HG03432 (cell line): ENCODE data around the gene PAWR.
A peak's percentile ranks its signal among the peaks of the same experiment; 100 is the strongest.

Experiments
- ATAC-seq: cut with Tn5 transposase; IDR thresholded peaks from one replicate; pipeline ENCODE4 v1.9.1; 2021; ENCODE audit warnings: mild to moderate bottlenecking, moderate library complexity; ENCODE audit not compliant: unreplicated experiment

The PAWR gene

GRCh38 chr12:79690638-79691510, at the start of gene PAWR:
PAWR (minus strand) TSS chr12:79690964; CDS start chr12:79690244, 720 bp downstream.
- ATAC-seq: peak; percentile 67

- peak; percentile 93 for ATAC-seq
Observed at GRCh38 chr12:79737875-79738718, 47.3 kb upstream of the PAWR start.

- no peak for ATAC-seq
Observed at GRCh38 chr12:79732638-79733037, 41.9 kb upstream of the PAWR start.

DNA sequence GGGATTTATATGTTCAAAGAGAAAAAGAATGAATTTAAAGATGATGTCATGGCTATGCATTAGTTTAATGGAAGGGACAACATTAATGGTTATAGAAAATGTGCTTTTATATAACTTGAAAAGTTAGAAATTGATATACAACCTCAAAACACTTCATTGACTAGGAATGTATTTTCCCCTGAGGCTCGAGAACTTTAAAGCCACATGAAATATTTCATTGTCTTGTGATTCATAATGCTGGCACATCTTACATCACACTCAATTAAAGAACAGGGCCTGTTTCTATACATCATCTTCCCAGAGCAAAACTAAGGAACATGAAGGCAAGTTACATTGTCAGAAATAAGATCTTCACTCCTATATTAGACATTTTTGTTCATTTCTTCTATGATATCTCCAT, 35.2 kb upstream of the PAWR start:
- no peak for ATAC-seq

DNA sequence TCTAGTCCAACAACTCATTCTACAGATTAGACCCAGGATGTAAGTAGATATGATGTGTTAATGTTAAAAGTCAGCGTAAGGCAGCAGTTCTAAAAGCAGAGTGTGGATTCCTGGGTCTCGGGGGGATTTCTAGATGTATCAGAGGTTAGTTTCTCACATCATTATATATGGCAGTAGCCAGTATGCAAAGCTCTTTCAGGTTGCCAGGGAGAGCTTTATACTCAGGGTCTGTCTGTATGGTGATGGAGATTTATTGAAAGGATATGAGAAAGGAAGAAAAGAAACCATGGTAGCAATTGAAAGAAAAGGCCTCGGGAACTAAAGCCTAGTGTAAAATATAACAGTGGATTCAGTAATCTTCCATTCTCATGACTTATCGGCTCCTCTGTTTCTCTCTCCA, 26.2 kb upstream of the PAWR start:
- no peak for ATAC-seq

GRCh38 chr12:79715308-79715707, 24.5 kb upstream of the PAWR start:
- ATAC-seq: no peak

DNA sequence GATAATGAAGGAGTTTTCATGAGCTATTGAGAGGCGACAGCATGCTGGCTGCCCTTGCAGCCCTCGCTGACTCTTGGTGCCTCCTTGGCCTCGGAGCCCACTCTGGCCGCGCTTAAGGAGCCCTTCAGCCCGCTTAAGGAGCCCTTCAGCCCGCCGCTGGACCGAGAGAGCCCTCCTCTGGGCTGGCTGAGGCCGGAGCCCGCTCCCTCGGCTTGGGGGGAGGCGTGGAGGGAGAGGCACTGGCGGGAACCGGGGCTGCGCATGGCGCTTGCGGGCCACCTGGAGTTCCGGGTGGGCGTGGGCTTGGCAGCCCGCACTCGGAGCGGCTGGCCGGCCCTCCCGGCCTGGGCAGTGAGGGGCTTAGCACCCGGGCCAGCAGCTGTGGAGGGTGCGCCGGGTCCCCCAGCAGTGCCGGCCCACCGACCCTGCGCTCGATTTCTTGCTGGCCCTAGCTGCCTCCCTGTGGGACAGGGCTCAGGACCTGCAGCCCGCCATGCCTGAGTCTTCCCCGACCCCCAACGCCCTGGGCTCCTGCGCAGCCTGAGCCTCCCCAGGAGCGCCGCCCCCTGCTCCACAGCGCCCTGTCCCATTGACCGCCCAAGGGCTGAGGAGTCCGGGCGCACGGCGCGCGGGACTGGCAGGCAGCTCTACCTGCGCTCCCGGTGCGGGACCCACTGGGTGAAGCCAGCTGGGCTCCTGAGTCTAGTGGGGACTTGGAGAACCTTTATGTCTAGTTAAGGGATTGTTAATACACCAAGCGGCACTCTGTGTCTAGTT, 20.1 kb upstream of the PAWR start:
- no peak for ATAC-seq

DNA sequence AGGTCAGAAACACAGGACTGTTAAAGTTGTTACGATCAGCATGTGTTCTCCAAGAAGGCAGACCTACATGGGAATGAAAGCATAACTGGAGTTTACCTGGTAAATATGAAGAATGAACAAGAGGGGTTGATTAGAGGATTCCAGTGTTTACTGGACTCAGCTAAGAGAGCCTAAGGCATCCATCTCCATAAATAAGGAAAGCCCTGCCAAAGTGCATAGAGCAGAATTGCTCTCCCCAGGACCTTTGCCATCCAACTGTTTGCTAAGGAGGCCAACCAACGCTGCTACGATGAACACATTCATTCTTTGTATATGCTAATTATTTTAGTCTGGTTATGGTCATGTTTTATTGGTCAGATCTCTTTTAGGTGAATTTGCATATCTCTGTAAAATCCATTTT, 17.1 kb upstream of the PAWR start:
- ATAC-seq: no peak

DNA sequence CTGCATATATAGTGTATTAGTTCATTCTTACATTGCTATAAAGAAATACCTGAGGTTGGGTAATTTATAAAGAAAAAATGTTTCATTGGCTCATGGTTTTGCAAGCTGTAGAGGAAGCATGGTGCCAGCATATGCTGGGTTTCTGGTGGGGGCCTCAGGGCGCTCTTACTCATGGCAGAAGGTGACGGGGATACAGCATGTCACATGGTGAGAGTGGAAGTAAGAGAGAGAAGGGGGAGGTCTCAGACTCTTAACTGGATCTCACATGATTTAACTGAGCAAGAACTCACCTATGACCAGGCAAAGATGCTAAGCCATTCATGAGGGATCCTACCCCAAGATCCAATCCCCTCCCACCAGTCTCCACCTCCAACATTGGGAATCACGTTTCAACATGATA, 15.9 kb upstream of the PAWR start:
- no peak for ATAC-seq

DNA sequence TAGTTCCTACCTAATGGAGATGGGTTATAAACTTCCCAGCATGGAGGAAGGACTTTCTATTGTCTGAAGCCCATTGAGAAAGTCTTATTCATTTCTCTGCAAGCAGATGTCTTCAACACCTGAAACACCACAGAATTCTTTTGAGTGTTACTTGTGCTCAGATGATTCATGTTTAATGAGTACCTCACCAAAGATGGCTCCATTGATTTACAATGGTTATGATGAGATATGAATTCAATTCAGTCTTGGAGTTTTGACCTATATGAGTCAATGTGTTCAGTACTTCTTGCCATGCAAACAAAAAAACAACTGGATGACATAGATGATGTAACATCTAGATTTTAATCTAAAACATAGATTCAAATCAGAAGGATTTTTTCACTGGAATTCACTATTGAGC, 15.4 kb upstream of the PAWR start:
- ATAC-seq: no peak

DNA sequence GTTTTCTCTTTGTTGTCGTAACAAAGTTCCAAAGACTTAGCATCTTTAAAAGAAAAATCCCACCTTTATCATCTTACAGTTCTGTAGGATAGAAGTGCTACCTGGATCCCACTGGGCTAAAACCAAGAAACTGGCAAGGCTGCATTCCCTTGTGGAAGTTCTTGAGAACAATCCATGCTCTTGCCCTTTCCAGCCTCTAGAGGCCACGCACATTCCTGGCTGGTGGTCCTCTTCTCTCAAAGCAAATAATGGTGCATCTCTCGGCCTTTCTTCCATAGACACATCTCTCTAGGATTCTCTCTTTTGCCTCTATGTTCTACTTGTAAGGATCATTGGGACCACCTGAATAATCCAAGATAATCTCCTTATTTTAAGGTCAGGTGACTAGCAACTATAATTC, 8.2 kb upstream of the PAWR start:
- no peak for ATAC-seq

DNA sequence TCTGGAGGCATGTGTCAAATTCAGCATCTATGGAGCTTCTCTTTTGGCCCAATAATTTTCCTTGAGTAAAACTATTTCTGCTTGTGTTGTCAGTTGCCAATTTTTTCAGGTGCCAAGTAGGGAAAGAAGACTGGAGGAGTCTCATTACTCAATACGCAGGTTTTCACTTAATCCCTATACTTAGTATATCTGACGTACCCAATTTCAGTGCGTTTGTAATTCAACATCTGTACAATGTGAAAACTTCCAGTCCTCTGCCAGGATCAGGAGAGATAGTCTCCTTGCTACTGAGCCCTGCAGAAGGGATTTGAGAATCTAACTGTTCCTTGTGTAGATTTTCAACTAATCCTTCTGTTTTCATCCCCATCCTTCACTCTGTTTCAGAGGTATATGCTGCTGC, 5.7 kb upstream of the PAWR start:
- no peak for ATAC-seq

- ATAC-seq: no peak
Observed at GRCh38 chr12:79692860-79693577, 2.3 kb upstream of the PAWR start.

- no peak for ATAC-seq
Observed at GRCh38 chr12:79691511-79692248, 916 bp upstream of the PAWR start.

DNA sequence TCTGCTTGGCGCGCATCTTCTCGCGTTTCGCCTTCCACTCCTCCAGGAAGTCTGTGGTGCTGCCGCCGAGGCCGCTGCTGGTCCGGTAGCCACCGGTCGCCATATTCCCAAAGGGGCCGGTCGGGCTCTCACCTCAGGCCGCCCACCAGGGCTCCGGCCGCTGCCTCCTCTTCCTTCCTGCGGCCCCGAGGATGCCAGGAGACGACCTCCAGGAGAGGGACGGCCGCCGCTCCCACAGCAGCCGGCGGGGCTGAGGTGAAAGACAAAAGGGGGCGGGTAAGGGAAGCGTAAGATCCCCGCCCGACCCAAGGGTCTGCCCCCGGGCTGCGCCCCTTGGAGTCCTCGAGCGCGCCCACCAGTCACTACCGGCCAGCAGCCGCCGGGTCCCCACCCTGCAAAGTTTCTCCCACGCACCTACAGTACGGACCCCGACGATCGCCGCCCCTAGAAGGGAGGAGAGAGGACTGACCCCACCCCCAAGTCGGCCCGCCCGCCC, 574 bp downstream of the PAWR start:
- peak; percentile 35 for ATAC-seq

GRCh38 chr12:79689477-79690141, 1.2 kb downstream of the PAWR start:
- ATAC-seq: peak; percentile 24

DNA sequence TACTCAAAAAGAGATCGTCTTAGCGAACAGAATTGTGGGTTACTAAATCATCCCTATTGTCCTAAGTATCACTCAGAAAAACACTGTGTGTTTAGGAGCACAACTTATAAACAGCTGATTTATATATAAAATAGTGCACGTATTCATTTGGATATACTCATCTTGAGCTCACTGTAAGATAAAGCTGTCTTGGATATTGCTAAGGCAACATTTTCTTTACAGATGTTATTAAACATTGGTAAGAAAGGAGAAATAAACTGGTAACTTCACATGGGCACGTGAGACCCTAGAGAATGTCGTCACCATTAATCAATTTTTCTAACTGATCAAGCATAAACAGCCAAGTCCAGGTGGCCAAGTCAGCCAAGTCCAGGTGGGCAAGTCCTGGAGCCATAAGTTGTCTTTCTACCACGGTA, 1.7 kb downstream of the PAWR start:
- ATAC-seq: no peak

DNA sequence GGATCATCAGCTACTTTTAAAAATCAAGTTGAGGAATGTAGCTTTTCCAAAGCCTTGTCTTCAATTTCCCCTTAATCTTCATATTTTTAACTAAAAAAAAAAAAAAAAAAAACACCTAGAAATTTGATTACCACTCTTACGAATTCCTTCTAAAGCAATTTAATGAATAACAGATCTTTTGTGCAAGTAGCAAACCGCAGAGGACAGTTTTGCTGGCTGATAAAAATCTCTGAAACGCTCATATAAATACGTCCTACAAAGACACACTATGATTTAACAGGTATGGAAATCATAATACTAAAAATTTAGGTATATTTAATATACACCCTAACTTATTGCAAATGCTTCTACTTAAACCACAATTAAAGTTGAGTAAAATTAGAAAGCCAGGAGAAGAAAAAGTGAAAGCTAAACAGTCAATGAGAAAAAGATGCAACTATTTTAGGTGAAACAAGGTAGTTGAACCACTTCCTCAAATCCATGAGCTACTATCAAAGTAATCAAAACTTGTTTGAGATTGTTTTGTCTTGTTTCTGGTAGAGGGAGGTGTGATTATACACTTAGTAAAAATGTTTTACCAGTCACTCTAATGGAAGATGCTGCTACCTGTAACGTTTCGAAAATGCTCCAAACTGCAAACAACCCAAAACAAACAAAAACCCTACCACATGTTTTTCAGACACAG, 2.2 kb downstream of the PAWR start:
- ATAC-seq: no peak
